ENCODE measurements around the gene GINS2. TPM values are rescaled to one million over a fixed set of nuclear protein-coding genes. Genes with fewer than 3 reads are reported as not detected.
A peak's percentile ranks its signal among the peaks of the same experiment; 100 is the strongest.

The GINS2 gene
- total RNA-seq, 2 experiments from 2014 or later: 74.3 to 142 TPM

DNA sequence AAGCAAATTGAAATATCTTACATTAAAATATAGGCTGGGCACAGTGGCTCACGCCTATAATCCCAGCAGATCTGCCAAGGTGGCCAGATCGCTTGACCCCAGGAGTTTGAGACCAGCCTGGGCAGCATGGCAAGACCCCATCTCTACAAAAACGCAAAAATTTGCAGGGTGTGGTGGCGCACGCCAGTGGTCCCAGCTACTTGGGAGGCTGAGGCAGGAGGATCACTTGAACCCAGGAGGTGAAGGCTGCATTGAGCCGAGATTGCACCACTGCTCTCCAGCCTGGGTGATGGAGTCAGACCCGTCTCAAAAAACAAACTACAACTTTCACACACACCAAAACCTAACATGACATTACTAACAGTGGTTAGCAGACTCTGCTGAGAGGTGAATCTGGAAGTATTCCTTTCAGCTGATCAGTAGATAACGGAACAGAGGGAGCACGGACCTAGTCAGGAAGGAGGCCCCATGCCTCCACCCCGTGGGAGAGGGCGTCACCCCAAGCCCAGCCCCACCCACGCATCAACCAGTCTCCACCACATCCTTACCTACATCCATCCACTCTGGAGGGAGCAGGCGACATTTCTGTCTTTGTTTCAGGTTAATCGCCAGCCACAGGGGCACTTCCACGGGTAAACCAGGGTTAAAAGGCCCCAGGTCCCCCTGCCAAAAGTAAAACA, 1.7 kb downstream of the GINS2 start:
- ChIA-PET CTCF (ENCODE audit: unreplicated experiment) (no interaction called here), POLR2A (interaction anchor here (0.5 to 0.6 kb wide), 2 partner anchors 107 to 644 kb away, joined by 3 to 5 read pairs; no protein-coding TSS in a partner anchor)
- Histone ChIP-seq H3K4me1 (ENCODE audit: insufficient read depth, low read length, poor library complexity, severe bottlenecking) (peaks cover 56% of the 10 kb centered on the region), H3K27ac (ENCODE audit: low read depth, low read length, poor library complexity, severe bottlenecking) (peak overlapping the region; percentile 90), H3K79me2 (ENCODE audit: insufficient read depth, low read depth, low read length) (peaks cover 59% of the 10 kb centered on the region), H3K36me3 (ENCODE audit: insufficient read depth, low read length) (peaks cover 52% of the 10 kb centered on the region), H3K4me3 (ENCODE audit: low read depth, low read length, poor library complexity, severe bottlenecking) (peak overlapping the region; percentile 87), H4K20me1 (ENCODE audit: insufficient read depth, low read length) (peaks cover 15% of the 10 kb centered on the region), H2AFZ (ENCODE audit: low read length) (no peak overlapping the region), H3K9me3 (ENCODE audit: low read length) (no peaks in the 10 kb centered on the region), H3K9me2 (ENCODE audit: insufficient read depth, low read length) (no peaks in the 10 kb centered on the region), H3K4me2 (ENCODE audit: low read length) (peak overlapping the region; percentile 95)
- intact Hi-C loops (cut with micrococcal nuclease; ENCODE audit: unreplicated experiment): loop anchor here (1.0 to 5.0 kb wide), 3 partner anchors 31 to 215 kb away; no protein-coding TSS in a partner anchor
- BruUV-seq (replicated peaks): TSS peak; percentile 53
- DNase-seq (ENCODE audit: low spot score): peak; percentile 64
- TF ChIP-seq, protein P1, sequence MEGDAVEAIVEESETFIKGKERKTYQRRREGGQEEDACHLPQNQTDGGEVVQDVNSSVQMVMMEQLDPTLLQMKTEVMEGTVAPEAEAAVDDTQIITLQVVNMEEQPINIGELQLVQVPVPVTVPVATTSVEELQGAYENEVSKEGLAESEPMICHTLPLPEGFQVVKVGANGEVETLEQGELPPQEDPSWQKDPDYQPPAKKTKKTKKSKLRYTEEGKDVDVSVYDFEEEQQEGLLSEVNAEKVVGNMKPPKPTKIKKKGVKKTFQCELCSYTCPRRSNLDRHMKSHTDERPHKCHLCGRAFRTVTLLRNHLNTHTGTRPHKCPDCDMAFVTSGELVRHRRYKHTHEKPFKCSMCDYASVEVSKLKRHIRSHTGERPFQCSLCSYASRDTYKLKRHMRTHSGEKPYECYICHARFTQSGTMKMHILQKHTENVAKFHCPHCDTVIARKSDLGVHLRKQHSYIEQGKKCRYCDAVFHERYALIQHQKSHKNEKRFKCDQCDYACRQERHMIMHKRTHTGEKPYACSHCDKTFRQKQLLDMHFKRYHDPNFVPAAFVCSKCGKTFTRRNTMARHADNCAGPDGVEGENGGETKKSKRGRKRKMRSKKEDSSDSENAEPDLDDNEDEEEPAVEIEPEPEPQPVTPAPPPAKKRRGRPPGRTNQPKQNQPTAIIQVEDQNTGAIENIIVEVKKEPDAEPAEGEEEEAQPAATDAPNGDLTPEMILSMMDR (conservative IDR thresholded peaks at IDR 0.05; ENCODE audit: low read length): no peak
- no peak for TF ChIP-seq EZH2phosphoT487 (IDR thresholded peaks at IDR 0.05; ENCODE audit: borderline replicate concordance, low read depth, low read length)

DNA sequence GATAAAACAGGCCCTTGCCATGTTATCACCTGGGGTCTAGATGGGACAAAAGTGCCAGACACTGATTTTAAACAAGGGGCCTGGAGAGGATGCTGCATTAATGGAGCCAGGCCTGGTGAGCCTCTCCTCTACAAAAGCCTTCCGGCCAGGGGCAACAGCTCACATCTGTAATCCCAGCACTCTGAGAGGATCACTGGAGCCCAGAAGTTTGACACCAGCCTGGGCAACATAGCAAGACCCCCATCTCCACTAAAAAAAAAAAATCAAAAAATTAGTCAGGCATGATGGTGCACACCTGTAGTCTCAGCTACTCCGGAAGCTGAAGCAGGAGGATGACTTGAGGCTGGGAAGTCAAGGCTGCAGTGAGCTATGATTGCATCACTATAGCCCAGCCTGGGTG, 3.5 kb downstream of the GINS2 start:
- Histone ChIP-seq H3K4me3 (ENCODE audit: low read depth, low read length, poor library complexity, severe bottlenecking) (peak overlapping the region; percentile 87), H3K79me2 (ENCODE audit: insufficient read depth, low read depth, low read length) (peaks cover 59% of the 10 kb centered on the region), H3K36me3 (ENCODE audit: insufficient read depth, low read length) (peaks cover 70% of the 10 kb centered on the region), H3K4me1 (ENCODE audit: insufficient read depth, low read length, poor library complexity, severe bottlenecking) (peaks cover 51% of the 10 kb centered on the region), H3K27ac (ENCODE audit: low read depth, low read length, poor library complexity, severe bottlenecking) (peak overlapping the region; percentile 90), H2AFZ (ENCODE audit: low read length) (no peak overlapping the region), H3K9me2 (ENCODE audit: insufficient read depth, low read length) (no peaks in the 10 kb centered on the region), H3K9me3 (ENCODE audit: low read length) (no peaks in the 10 kb centered on the region), H3K4me2 (ENCODE audit: low read length) (peak overlapping the region; percentile 95), H4K20me1 (ENCODE audit: insufficient read depth, low read length) (peaks cover 15% of the 10 kb centered on the region)
- DNase-seq (ENCODE audit: low spot score): peak; percentile 89
- intact Hi-C loops (cut with micrococcal nuclease; ENCODE audit: unreplicated experiment): loop anchor here (5.0 kb wide), 1 partner anchor 217 kb away; no protein-coding TSS in a partner anchor
- TF ChIP-seq, protein P1 (conservative IDR thresholded peaks at IDR 0.05; ENCODE audit: low read length): no peak
- ChIA-PET CTCF (ENCODE audit: unreplicated experiment) (interaction anchor here (0.6 to 1.4 kb wide), 2 partner anchors 34 to 134 kb away, joined by 3 to 5 read pairs; no protein-coding TSS in a partner anchor), POLR2A (interaction anchor here (0.6 to 1.9 kb wide), 7 partner anchors 9 to 447 kb away, joined by 3 to 9 read pairs (median 3); no protein-coding TSS in a partner anchor)
- no TSS peak for BruUV-seq (replicated peaks)

GRCh38 chr16:85683363-85683762, 5.4 kb downstream of the GINS2 start:
- peaks cover 55% of the 10 kb centered on the region for H3K79me2 ChIP-seq (ENCODE audit: insufficient read depth, low read depth, low read length)
- no peaks in the 10 kb centered on the region for H3K9me3 ChIP-seq (ENCODE audit: low read length)
- no peak for DNase-seq (ENCODE audit: low spot score)
- H3K27ac ChIP-seq (ENCODE audit: low read depth, low read length, poor library complexity, severe bottlenecking): no peak overlapping the region
- no TSS peak for BruUV-seq (replicated peaks)
- H4K20me1 ChIP-seq (ENCODE audit: insufficient read depth, low read length): peaks cover 15% of the 10 kb centered on the region
- peaks cover 41% of the 10 kb centered on the region for H3K4me1 ChIP-seq (ENCODE audit: insufficient read depth, low read length, poor library complexity, severe bottlenecking)
- intact Hi-C loops (cut with micrococcal nuclease; ENCODE audit: unreplicated experiment): no loop called here
- peak overlapping the region; percentile 5; the same call in 1 of the 2 replicates for H3K4me2 ChIP-seq (ENCODE audit: low read length)
- peaks cover 89% of the 10 kb centered on the region for H3K36me3 ChIP-seq (ENCODE audit: insufficient read depth, low read length)
- H2AFZ ChIP-seq (ENCODE audit: low read length): no peak overlapping the region
- CTCF ChIA-PET (ENCODE audit: unreplicated experiment): no interaction called here
- POLR2A ChIA-PET: no interaction called here
- TF ChIP-seq, protein P1 (conservative IDR thresholded peaks at IDR 0.05; ENCODE audit: low read length): no peak
- no peak for TF ChIP-seq EZH2phosphoT487 (IDR thresholded peaks at IDR 0.05; ENCODE audit: borderline replicate concordance, low read depth, low read length)
- no peaks in the 10 kb centered on the region for H3K9me2 ChIP-seq (ENCODE audit: insufficient read depth, low read length)
- no peak overlapping the region for H3K4me3 ChIP-seq (ENCODE audit: low read depth, low read length, poor library complexity, severe bottlenecking)

All from OCI-LY7 (cell line).